KOPT-K1 (cell line): ENCODE measurements around the gene TJAP1.

Experiments
- H3K27ac ChIP-seq: fragments of 200-600 bp; sonication (generic); 2 replicates; pipeline ENCODE4 v1.5.1; 2016; ENCODE audit warnings: antibody characterized with exemption, mild to moderate bottlenecking, low read depth, low read length; ENCODE audit not compliant: poor library complexity, severe bottlenecking
- H3K36me3 ChIP-seq: fragments of 200-600 bp; sonication (generic); 2 replicates; pipeline ENCODE4 v1.5.1; 2017; ENCODE audit warnings: antibody characterized with exemption, mild to moderate bottlenecking, low read length, moderate library complexity; ENCODE audit not compliant: insufficient read depth
- H3K9me3 ChIP-seq: fragments of 200-600 bp; sonication (generic); 2 replicates; pipeline ENCODE4 v1.5.1; 2017; ENCODE audit warnings: antibody characterized with exemption, low read length, mild to moderate bottlenecking; ENCODE audit not compliant: insufficient read depth, poor library complexity, severe bottlenecking

Gene TJAP1

GRCh38 chr6:43499028-43499815 is 21.9 kb downstream of the TJAP1 start:
- no peak overlapping the region for H3K27ac ChIP-seq
- H3K36me3 ChIP-seq: peaks cover 68% of the 10 kb centered on the region
- no peaks in the 10 kb centered on the region for H3K9me3 ChIP-seq

- Histone ChIP-seq H3K36me3 (peaks cover 85% of the 10 kb centered on the region), H3K27ac (no peak overlapping the region), H3K9me3 (no peaks in the 10 kb centered on the region)
These were observed 23.6 kb downstream of the TJAP1 start for GRCh38 chr6:43500921-43501320.

- Histone ChIP-seq H3K36me3 (peaks cover 85% of the 10 kb centered on the region), H3K27ac (no peak overlapping the region), H3K9me3 (no peaks in the 10 kb centered on the region)
These were observed 25.3 kb downstream of the TJAP1 start for GRCh38 chr6:43502666-43503065.

GRCh38 chr6:43503443-43503842 is 26.1 kb downstream of the TJAP1 start:
- Histone ChIP-seq H3K27ac (no peak overlapping the region), H3K9me3 (no peaks in the 10 kb centered on the region), H3K36me3 (peaks cover 79% of the 10 kb centered on the region)

GRCh38 chr6:43504756-43505593 is 27.6 kb downstream of the TJAP1 start:
- H3K36me3 ChIP-seq: peaks cover 64% of the 10 kb centered on the region
- H3K27ac ChIP-seq: no peak overlapping the region
- H3K9me3 ChIP-seq: no peaks in the 10 kb centered on the region

- Histone ChIP-seq H3K27ac (no peak overlapping the region), H3K36me3 (peaks cover 62% of the 10 kb centered on the region), H3K9me3 (no peaks in the 10 kb centered on the region)
These were observed 28.3 kb downstream of the TJAP1 start for GRCh38 chr6:43505718-43506117.

GRCh38 chr6:43506171-43506570 is 28.8 kb downstream of the TJAP1 start:
- Histone ChIP-seq H3K36me3 (peaks cover 62% of the 10 kb centered on the region), H3K9me3 (no peaks in the 10 kb centered on the region), H3K27ac (no peak overlapping the region)

- Histone ChIP-seq H3K36me3 (peaks cover 62% of the 10 kb centered on the region), H3K9me3 (no peaks in the 10 kb centered on the region), H3K27ac (no peak overlapping the region)
These were observed 29.5 kb downstream of the TJAP1 start for GRCh38 chr6:43506667-43507471.

- Histone ChIP-seq H3K27ac (no peak overlapping the region), H3K36me3 (peaks cover 62% of the 10 kb centered on the region), H3K9me3 (no peaks in the 10 kb centered on the region)
These were observed 31.2 kb downstream of the TJAP1 start for GRCh38 chr6:43508481-43509141.

- no peak overlapping the region for H3K27ac ChIP-seq
- H3K9me3 ChIP-seq: no peaks in the 10 kb centered on the region
- H3K36me3 ChIP-seq: peaks cover 62% of the 10 kb centered on the region
These were observed 32.0 kb downstream of the TJAP1 start for GRCh38 chr6:43509142-43509983.

- Histone ChIP-seq H3K36me3 (peaks cover 62% of the 10 kb centered on the region), H3K9me3 (no peaks in the 10 kb centered on the region), H3K27ac (no peak within 1 kb of the TSS)
These were observed 32.8 kb downstream of the TJAP1 start, which contains the start of gene LRRC73 for GRCh38 chr6:43509984-43510826. Gene LRRC73, minus strand, starts transcription at chr6:43510346. Its CDS starts 561 bp downstream, at chr6:43509785.

GRCh38 chr6:43510827-43511163 is 33.4 kb downstream of the TJAP1 start:
- H3K9me3 ChIP-seq: no peaks in the 10 kb centered on the region
- peaks cover 62% of the 10 kb centered on the region for H3K36me3 ChIP-seq
- H3K27ac ChIP-seq: no peak overlapping the region

GRCh38 chr6:43511824-43512415 is 34.5 kb downstream of the TJAP1 start:
- H3K27ac ChIP-seq: no peak overlapping the region
- no peaks in the 10 kb centered on the region for H3K9me3 ChIP-seq
- peaks cover 55% of the 10 kb centered on the region for H3K36me3 ChIP-seq
